ENCODE data around the gene WFDC1.

DNA sequence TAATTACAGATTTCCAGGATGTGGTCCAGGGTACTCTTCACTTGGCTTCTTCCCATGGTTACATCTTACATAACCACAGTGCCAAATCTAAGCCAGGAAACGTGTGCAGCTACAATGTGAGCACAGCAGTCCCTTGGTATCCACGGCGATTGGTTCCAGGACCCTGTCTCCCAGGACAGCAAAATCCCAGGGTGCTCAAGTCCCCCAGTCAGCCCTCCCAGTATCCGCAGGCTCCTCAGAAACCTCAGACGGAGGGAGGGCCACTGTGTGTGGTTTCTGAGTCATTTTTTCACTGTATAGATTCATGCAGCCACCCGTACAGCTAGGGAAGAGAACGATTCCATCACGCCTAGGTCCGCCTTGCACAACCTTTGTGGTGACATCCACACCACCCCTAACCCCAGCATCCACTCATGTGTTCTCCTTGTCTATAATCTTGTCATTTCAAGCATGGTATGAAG is 62.5 kb downstream of the WFDC1 start:
- TF ChIP-seq, protein P1, sequence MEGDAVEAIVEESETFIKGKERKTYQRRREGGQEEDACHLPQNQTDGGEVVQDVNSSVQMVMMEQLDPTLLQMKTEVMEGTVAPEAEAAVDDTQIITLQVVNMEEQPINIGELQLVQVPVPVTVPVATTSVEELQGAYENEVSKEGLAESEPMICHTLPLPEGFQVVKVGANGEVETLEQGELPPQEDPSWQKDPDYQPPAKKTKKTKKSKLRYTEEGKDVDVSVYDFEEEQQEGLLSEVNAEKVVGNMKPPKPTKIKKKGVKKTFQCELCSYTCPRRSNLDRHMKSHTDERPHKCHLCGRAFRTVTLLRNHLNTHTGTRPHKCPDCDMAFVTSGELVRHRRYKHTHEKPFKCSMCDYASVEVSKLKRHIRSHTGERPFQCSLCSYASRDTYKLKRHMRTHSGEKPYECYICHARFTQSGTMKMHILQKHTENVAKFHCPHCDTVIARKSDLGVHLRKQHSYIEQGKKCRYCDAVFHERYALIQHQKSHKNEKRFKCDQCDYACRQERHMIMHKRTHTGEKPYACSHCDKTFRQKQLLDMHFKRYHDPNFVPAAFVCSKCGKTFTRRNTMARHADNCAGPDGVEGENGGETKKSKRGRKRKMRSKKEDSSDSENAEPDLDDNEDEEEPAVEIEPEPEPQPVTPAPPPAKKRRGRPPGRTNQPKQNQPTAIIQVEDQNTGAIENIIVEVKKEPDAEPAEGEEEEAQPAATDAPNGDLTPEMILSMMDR (IDR thresholded peaks at IDR 0.05): no peak
- no peak for TF ChIP-seq EZH2phosphoT487 (IDR thresholded peaks at IDR 0.05)
- TF ChIP-seq EZH2 (IDR thresholded peaks at IDR 0.05): no peak

Measured in neural progenitor cell (in vitro differentiated cells).